Adrenal gland (tissue), 5 donors: Measurements from ENCODE around the gene NOP9.

Source experiments
- CTCF ChIP-seq, 6 experiments: fragments of 450-650 bp in 4 of 6; fragments of 200-600 bp in 2 of 6; sonication (generic) in 1 of 6; IDR thresholded peaks; 1 replicate in 5 of 6; 2 replicates in 1 of 6; pipeline versions ENCODE4 v1.5.1 to v1.8.0; 2016 to 2021; ENCODE audit warnings: antibody characterized with exemption in 6 of 6, mild to moderate bottlenecking in 2 of 6, moderate library complexity in 1 of 6
- POLR2A ChIP-seq, 2 donors: fragments of 450-650 bp; IDR thresholded peaks; one replicate each; pipeline ENCODE4 v1.6.1; 2017; ENCODE audit warnings: antibody characterized with exemption in 2 of 2, mild to moderate bottlenecking in 2 of 2, moderate library complexity in 1 of 2
- donor health status: DM: no; HTN: no; CAD: no.

- TF ChIP-seq POLR2A (IDR thresholded peaks at IDR 0.05) (no peak), CTCF (IDR thresholded peaks at IDR 0.05) (no peak)
Measured at GRCh38 chr14:24266344-24267244, 33.1 kb upstream of the NOP9 start.
